Activated T-cell treated with anti-CD3 and anti-CD28 coated beads for 48 hours (primary cell): ENCODE measurements around the gene GAS5.
A peak's percentile ranks its signal among the peaks of the same experiment; 100 is the strongest.

Experiments used
- DNase-seq: peaks from one replicate; pipeline ENCODE4 v3.0.0-alpha.2; 2020; ENCODE audit warnings: low read depth

Gene GAS5

GRCh38 chr1:173824315-173825081 is 43.3 kb downstream of the GAS5 start, which contains the start of the genes CENPL and DARS2:
CENPL (minus strand) TSS chr1:173824883; CDS start chr1:173811299, 13,584 bp downstream.
DARS2 (plus strand) TSS chr1:173824673; CDS start chr1:173825230, 557 bp downstream.
- DNase-seq: peak; percentile 81

GRCh38 chr1:173823781-173824314 is 43.9 kb downstream of the GAS5 start:
- no peak for DNase-seq

- no peak for DNase-seq
Observed at GRCh38 chr1:173821680-173822079, 46.1 kb downstream of the GAS5 start.

GRCh38 chr1:173818459-173818858 is 49.3 kb downstream of the GAS5 start:
- DNase-seq: no peak
